Mesendoderm (in vitro differentiated cells): ENCODE measurements around the gene LNPEP.

ENCODE experiments used
- DNase-seq: peaks from one replicate; pipeline ENCODE4 v3.0.0; 2013
- H2AK5ac ChIP-seq: 2 replicates; pipeline ENCODE4 v1.6.1; 2013; ENCODE audit warnings: low read length, inconsistent platforms
- H2BK120ac ChIP-seq: 2 replicates; pipeline ENCODE4 v1.6.1; 2013; ENCODE audit warnings: low read depth, mild to moderate bottlenecking, low read length, moderate library complexity, mixed read lengths
- H2BK15ac ChIP-seq: replicated peaks from 2 replicates; pipeline ENCODE4 v1.6.1; 2013; ENCODE audit warnings: low read depth, mild to moderate bottlenecking, moderate library complexity
- H2BK5ac ChIP-seq: 2 replicates; pipeline ENCODE4 v1.6.1; 2013; ENCODE audit warnings: low read length, inconsistent platforms
- H3K18ac ChIP-seq: 2 replicates; pipeline ENCODE4 v1.6.1; 2013; ENCODE audit warnings: mild to moderate bottlenecking, low read length, mixed read lengths
- H3K23ac ChIP-seq: one replicate; pipeline ENCODE4 v1.6.1; 2013; ENCODE audit warnings: low read length
- H3K27ac ChIP-seq: 2 replicates; pipeline ENCODE4 v1.5.1; 2013; ENCODE audit warnings: low read depth, mild to moderate bottlenecking, inconsistent platforms, low read length, moderate library complexity
- H3K27me3 ChIP-seq: 2 replicates; pipeline ENCODE4 v1.6.1; 2013; ENCODE audit warnings: low read length, control low read depth, mild to moderate bottlenecking, inconsistent platforms; ENCODE audit not compliant: insufficient read depth, poor library complexity
- H3K36me3 ChIP-seq: 2 replicates; pipeline ENCODE4 v1.6.1; 2013; ENCODE audit warnings: low read length, inconsistent platforms; ENCODE audit not compliant: control insufficient read depth, insufficient read depth
- H3K4ac ChIP-seq: one replicate; pipeline ENCODE4 v1.6.1; 2013; ENCODE audit warnings: low read depth, mild to moderate bottlenecking, low read length, moderate library complexity
- H3K4me1 ChIP-seq: 2 replicates; pipeline ENCODE4 v1.6.1; 2013; ENCODE audit warnings: low read depth, low read length, inconsistent platforms; ENCODE audit not compliant: control insufficient read depth
- H3K4me2 ChIP-seq: 2 replicates; pipeline ENCODE4 v1.6.1; 2013; ENCODE audit warnings: low read length
- H3K4me3 ChIP-seq: 2 replicates; pipeline ENCODE4 v1.5.1; 2013; ENCODE audit warnings: mild to moderate bottlenecking, low read length
- H3K56ac ChIP-seq: one replicate; pipeline ENCODE4 v1.6.1; 2013; ENCODE audit warnings: low read length
- H3K79me1 ChIP-seq: 2 replicates; pipeline ENCODE4 v1.6.1; 2013; ENCODE audit warnings: low read length, inconsistent platforms
- H3K79me2 ChIP-seq: 2 replicates; pipeline ENCODE4 v1.6.1; 2013; ENCODE audit warnings: mild to moderate bottlenecking, low read length; ENCODE audit not compliant: control insufficient read depth, insufficient read depth
- H3K9ac ChIP-seq: 2 replicates; pipeline ENCODE4 v1.6.1; 2013; ENCODE audit warnings: low read length, inconsistent platforms
- H4K5ac ChIP-seq: one replicate; pipeline ENCODE4 v1.6.1; 2013; ENCODE audit warnings: low read length
- H4K8ac ChIP-seq: one replicate; pipeline ENCODE4 v1.6.1; 2013; ENCODE audit warnings: low read depth, mild to moderate bottlenecking, control low read depth, low read length, moderate library complexity
- WGBS: extraction: QIAGEN DNeasy Blood & Tissue Kit; methylation state at CpG from one replicate; pipeline ENCODE4 v1.1.7; 2013; ENCODE audit warnings: low lambda C conversion rate, missing lambda C conversion rate; ENCODE audit not compliant: insufficient coverage; ENCODE audit errors: extremely low coverage; 5-methylcytosine and 5-hydroxymethylcytosine counted together

The LNPEP gene

DNA sequence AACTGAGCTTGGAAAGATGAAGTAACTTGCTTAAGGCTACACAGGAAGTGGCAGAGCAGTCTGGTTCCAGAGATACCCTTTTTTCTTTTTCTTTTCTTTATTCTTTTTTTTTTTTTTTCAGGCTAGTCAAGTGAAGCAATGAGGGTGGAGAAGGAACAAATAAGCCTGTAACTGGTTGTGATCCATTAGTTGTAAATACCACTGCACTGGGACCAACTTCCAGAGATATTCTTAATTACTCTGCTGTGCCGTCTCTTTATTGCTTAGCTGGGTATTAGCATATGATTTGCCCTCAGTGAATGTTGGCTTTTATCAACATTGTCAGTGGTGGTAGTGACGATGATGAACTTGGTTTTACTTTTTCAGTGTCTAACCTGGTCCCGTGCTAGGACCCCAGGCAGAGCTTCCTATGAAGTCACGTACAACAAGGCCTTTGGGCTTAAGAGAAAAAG, 26.7 kb downstream of the LNPEP start:
- no peak overlapping the region for H2BK5ac ChIP-seq
- no peak overlapping the region for H3K27ac ChIP-seq
- H3K36me3 ChIP-seq = no peaks in the 10 kb centered on the region
- no peak overlapping the region for H3K23ac ChIP-seq
- no peaks in the 10 kb centered on the region for H3K79me2 ChIP-seq
- no peak overlapping the region for H3K9ac ChIP-seq
- H2BK120ac ChIP-seq = no peak overlapping the region
- H3K4me3 ChIP-seq = no peak overlapping the region
- H4K8ac ChIP-seq = no peak overlapping the region
- no peaks in the 10 kb centered on the region for H3K4me1 ChIP-seq
- H3K56ac ChIP-seq = no peak overlapping the region
- no peaks in the 10 kb centered on the region for H3K79me1 ChIP-seq
- H4K5ac ChIP-seq = no peak overlapping the region
- no peak for DNase-seq
- no peak overlapping the region for H3K4ac ChIP-seq
- no peak overlapping the region for H3K4me2 ChIP-seq
- no peak overlapping the region for H3K18ac ChIP-seq
- WGBS = no CpG with 5 or more reads among the region's 4 CpGs
- no peak overlapping the region for H2AK5ac ChIP-seq
- H2BK15ac ChIP-seq = no peak overlapping the region
- H3K27me3 ChIP-seq = no peaks in the 10 kb centered on the region

DNA sequence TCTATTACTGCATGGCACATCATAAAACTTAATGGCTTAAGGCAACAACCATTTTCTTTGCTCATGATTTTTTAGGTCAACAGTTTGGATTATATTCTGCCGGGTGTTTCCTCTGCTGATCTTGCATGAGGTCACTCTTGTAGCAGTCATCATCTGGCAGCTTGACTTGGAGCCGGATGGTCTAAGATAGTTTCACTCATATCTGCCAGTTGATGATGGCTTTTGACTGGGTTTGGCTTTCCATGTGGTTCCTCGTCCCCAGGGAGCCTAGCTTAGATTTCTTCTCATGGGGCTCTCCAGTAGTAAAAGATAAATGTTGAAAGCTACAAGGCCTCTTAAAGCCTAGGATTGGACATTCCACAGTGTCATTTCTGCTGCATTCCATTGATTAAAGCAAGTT, 27.4 kb downstream of the LNPEP start:
- Histone ChIP-seq H3K4me2 (no peak overlapping the region), H2AK5ac (no peak overlapping the region), H2BK120ac (no peak overlapping the region), H3K23ac (no peak overlapping the region), H4K8ac (no peak overlapping the region), H3K27me3 (no peaks in the 10 kb centered on the region), H4K5ac (no peak overlapping the region), H3K4me1 (no peaks in the 10 kb centered on the region), H3K9ac (no peak overlapping the region), H3K18ac (no peak overlapping the region), H3K4me3 (no peak overlapping the region), H3K36me3 (no peaks in the 10 kb centered on the region), H3K4ac (no peak overlapping the region), H3K79me2 (no peaks in the 10 kb centered on the region), H3K56ac (no peak overlapping the region), H3K27ac (no peak overlapping the region), H3K79me1 (no peaks in the 10 kb centered on the region), H2BK15ac (no peak overlapping the region), H2BK5ac (no peak overlapping the region)
- no peak for DNase-seq
- WGBS = no CpG with 5 or more reads among the region's 3 CpGs

DNA sequence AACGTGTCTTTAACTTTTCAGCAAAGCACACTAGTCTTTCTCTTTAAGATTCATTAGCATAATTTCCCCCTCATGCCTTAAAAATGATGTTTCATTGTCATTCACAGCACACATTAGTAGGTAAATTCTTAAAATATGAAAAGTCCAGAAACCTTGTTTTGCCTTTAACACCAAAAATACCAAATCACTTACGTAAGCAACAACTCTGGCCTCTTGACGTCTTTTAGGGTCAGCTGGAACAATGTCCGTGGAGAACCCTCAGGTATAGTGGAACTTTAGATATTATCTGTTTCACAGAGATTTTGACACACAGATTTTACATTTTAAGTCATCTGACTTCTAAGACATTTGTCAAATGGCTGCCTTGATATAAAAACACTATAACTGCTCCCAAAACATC, 30.9 kb downstream of the LNPEP start:
- H3K27ac ChIP-seq = no peak overlapping the region

DNA sequence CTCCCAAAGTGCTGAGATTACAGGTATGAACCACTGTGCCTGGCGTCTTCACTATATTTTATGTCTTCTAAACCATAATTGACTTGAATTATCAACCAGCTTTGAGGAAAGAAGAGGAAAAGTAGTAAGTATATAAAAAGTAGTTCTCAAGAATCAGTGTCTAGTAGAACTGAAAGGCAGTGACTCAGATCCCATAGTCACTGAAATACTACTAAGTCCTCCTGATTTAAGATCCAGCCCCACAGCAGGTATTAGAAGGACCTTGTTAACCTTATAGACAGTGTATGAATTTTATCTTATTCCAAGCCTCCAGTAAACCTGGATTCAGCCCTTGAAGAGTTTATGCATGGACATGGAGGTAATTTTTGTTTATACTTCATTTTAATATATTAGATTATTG, 31.5 kb downstream of the LNPEP start:
- H4K8ac ChIP-seq = no peak overlapping the region
- H2AK5ac ChIP-seq = no peak overlapping the region
- H3K79me1 ChIP-seq = no peaks in the 10 kb centered on the region
- H4K5ac ChIP-seq = no peak overlapping the region
- H3K4ac ChIP-seq = no peak overlapping the region
- H2BK120ac ChIP-seq = no peak overlapping the region
- no peak for DNase-seq
- no peak overlapping the region for H3K4me3 ChIP-seq
- H3K18ac ChIP-seq = no peak overlapping the region
- no peaks in the 10 kb centered on the region for H3K4me1 ChIP-seq
- no peaks in the 10 kb centered on the region for H3K36me3 ChIP-seq
- H3K27ac ChIP-seq = no peak overlapping the region
- no peak overlapping the region for H2BK5ac ChIP-seq
- no peaks in the 10 kb centered on the region for H3K79me2 ChIP-seq
- H3K9ac ChIP-seq = no peak overlapping the region
- no peak overlapping the region for H3K23ac ChIP-seq
- no peak overlapping the region for H3K4me2 ChIP-seq
- no peak overlapping the region for H3K56ac ChIP-seq
- H2BK15ac ChIP-seq = no peak overlapping the region
- H3K27me3 ChIP-seq = no peaks in the 10 kb centered on the region
- no CpG with 5 or more reads among the region's 1 CpG for WGBS

More for the DNA sequence above, 30.9 kb downstream of the LNPEP start:
- Histone ChIP-seq H3K79me1 (no peaks in the 10 kb centered on the region), H4K8ac (no peak overlapping the region), H3K4me2 (no peak overlapping the region), H2AK5ac (no peak overlapping the region), H3K4ac (no peak overlapping the region), H2BK15ac (no peak overlapping the region), H3K27me3 (no peaks in the 10 kb centered on the region), H3K4me1 (no peaks in the 10 kb centered on the region), H3K36me3 (no peaks in the 10 kb centered on the region), H3K18ac (no peak overlapping the region), H3K79me2 (no peaks in the 10 kb centered on the region), H3K4me3 (no peak overlapping the region), H3K23ac (no peak overlapping the region), H3K56ac (no peak overlapping the region), H2BK5ac (no peak overlapping the region), H2BK120ac (no peak overlapping the region), H4K5ac (no peak overlapping the region), H3K9ac (no peak overlapping the region)
- no CpG with 5 or more reads among the region's 4 CpGs for WGBS
- DNase-seq = no peak

DNA sequence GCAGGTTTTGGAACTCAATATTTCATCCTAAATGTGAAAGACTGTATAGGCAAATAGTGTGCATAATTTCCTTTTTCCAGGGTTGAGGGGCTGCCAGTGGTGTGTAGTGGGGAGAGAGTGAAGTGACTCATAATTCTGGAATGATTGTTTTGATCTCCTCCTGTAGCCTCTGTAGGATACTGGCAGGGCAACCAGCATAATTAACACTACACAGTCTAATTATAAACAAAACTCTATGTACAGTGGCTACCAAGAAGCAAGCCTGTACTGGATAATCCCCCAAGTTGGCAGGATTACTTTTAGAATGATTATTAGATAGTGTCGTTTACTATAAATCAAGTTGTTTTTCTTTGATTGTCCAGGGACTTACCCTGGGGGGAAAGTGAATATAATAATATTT, 32.2 kb downstream of the LNPEP start:
- Histone ChIP-seq H3K56ac (no peak overlapping the region), H4K5ac (no peak overlapping the region), H3K23ac (no peak overlapping the region), H3K79me1 (no peaks in the 10 kb centered on the region), H3K4me2 (no peak overlapping the region), H3K4me1 (no peaks in the 10 kb centered on the region), H2BK120ac (no peak overlapping the region), H3K9ac (no peak overlapping the region), H3K18ac (no peak overlapping the region), H2BK5ac (no peak overlapping the region), H3K79me2 (no peaks in the 10 kb centered on the region), H3K36me3 (no peaks in the 10 kb centered on the region), H2BK15ac (no peak overlapping the region), H4K8ac (no peak overlapping the region), H3K27ac (no peak overlapping the region), H3K27me3 (no peaks in the 10 kb centered on the region), H3K4me3 (no peak overlapping the region), H3K4ac (no peak overlapping the region), H2AK5ac (no peak overlapping the region)
- WGBS = no CpG with 5 or more reads among the region's 1 CpG
- DNase-seq = no peak

DNA sequence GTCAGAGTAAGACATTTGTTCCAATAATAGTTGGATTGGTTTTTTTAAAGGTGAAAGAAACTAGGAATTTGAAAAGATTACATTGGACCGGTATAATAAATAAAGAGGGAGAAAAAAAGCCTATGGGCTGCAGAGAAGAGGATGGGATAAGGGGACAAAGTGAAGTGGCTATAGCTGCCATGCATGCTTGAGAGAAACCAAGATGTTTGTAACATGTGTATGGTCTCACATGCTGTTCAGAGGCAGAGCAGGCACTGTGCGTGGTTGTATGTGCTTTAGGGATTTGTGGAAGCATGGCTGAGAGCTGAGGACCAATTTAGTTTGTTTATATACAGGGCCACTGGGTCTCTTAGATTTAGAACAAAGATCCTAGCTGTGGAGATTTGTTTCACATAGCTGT, 32.7 kb downstream of the LNPEP start:
- no CpG with 5 or more reads among the region's 2 CpGs for WGBS
- no peak overlapping the region for H2AK5ac ChIP-seq
- H3K23ac ChIP-seq = no peak overlapping the region
- no peaks in the 10 kb centered on the region for H3K27me3 ChIP-seq
- H3K79me2 ChIP-seq = no peaks in the 10 kb centered on the region
- no peak overlapping the region for H3K4me3 ChIP-seq
- H2BK15ac ChIP-seq = no peak overlapping the region
- H3K4me2 ChIP-seq = no peak overlapping the region
- H3K36me3 ChIP-seq = no peaks in the 10 kb centered on the region
- no peak overlapping the region for H2BK120ac ChIP-seq
- no peak overlapping the region for H4K5ac ChIP-seq
- DNase-seq = no peak
- no peak overlapping the region for H3K56ac ChIP-seq
- no peak overlapping the region for H3K27ac ChIP-seq
- no peak overlapping the region for H4K8ac ChIP-seq
- H3K4me1 ChIP-seq = no peaks in the 10 kb centered on the region
- no peak overlapping the region for H3K9ac ChIP-seq
- H3K18ac ChIP-seq = no peak overlapping the region
- H3K4ac ChIP-seq = no peak overlapping the region
- H3K79me1 ChIP-seq = no peaks in the 10 kb centered on the region
- H2BK5ac ChIP-seq = no peak overlapping the region
